KOPT-K1 (cell line): ENCODE measurements around the gene TMEM44.
"Not testable (repeated sequence)": the region's sequence is repeated elsewhere in the genome, so short reads cannot be mapped to it uniquely, and the experiment has no call there.

Experiments used
- H3K27ac ChIP-seq: fragments of 200-600 bp; sonication (generic); 2 replicates; pipeline ENCODE4 v1.5.1; 2016; ENCODE audit warnings: antibody characterized with exemption, mild to moderate bottlenecking, low read depth, low read length; ENCODE audit not compliant: poor library complexity, severe bottlenecking
- H3K36me3 ChIP-seq: fragments of 200-600 bp; sonication (generic); 2 replicates; pipeline ENCODE4 v1.5.1; 2017; ENCODE audit warnings: antibody characterized with exemption, mild to moderate bottlenecking, low read length, moderate library complexity; ENCODE audit not compliant: insufficient read depth
- H3K9me3 ChIP-seq: fragments of 200-600 bp; sonication (generic); 2 replicates; pipeline ENCODE4 v1.5.1; 2017; ENCODE audit warnings: antibody characterized with exemption, low read length, mild to moderate bottlenecking; ENCODE audit not compliant: insufficient read depth, poor library complexity, severe bottlenecking

The TMEM44 gene

GRCh38 chr3:194549853-194550252 lies 83.4 kb downstream of the TMEM44 start:
- H3K9me3 ChIP-seq, result no peaks in the 10 kb centered on the region
- no peaks in the 10 kb centered on the region for H3K36me3 ChIP-seq
- H3K27ac ChIP-seq, result no peak overlapping the region

- no peak overlapping the region for H3K27ac ChIP-seq
- no peaks in the 10 kb centered on the region for H3K9me3 ChIP-seq
- no peaks in the 10 kb centered on the region for H3K36me3 ChIP-seq
Observed at GRCh38 chr3:194548346-194549321, 84.6 kb downstream of the TMEM44 start.

GRCh38 chr3:194547042-194547441 lies 86.2 kb downstream of the TMEM44 start:
- Histone ChIP-seq H3K27ac (no peak overlapping the region), H3K9me3 (no peaks in the 10 kb centered on the region), H3K36me3 (no peaks in the 10 kb centered on the region)

GRCh38 chr3:194545538-194545937 lies 87.7 kb downstream of the TMEM44 start:
- not testable (repeated sequence) for H3K27ac ChIP-seq, H3K36me3 ChIP-seq, H3K9me3 ChIP-seq

- no peak overlapping the region for H3K27ac ChIP-seq
- H3K36me3 ChIP-seq, result no peaks in the 10 kb centered on the region
- no peaks in the 10 kb centered on the region for H3K9me3 ChIP-seq
Observed at GRCh38 chr3:194543550-194543949, 89.7 kb downstream of the TMEM44 start.

GRCh38 chr3:194541483-194541882 lies 91.7 kb downstream of the TMEM44 start:
- no peaks in the 10 kb centered on the region for H3K9me3 ChIP-seq
- H3K36me3 ChIP-seq, result no peaks in the 10 kb centered on the region
- no peak overlapping the region for H3K27ac ChIP-seq

- no peak overlapping the region for H3K27ac ChIP-seq
- no peaks in the 10 kb centered on the region for H3K9me3 ChIP-seq
- no peaks in the 10 kb centered on the region for H3K36me3 ChIP-seq
Observed at GRCh38 chr3:194540274-194540905, 92.8 kb downstream of the TMEM44 start.

- H3K9me3 ChIP-seq, result peaks cover 6% of the 10 kb centered on the region
- H3K36me3 ChIP-seq, result no peaks in the 10 kb centered on the region
- no peak overlapping the region for H3K27ac ChIP-seq
Observed at GRCh38 chr3:194539498-194539897, 93.7 kb downstream of the TMEM44 start.

- peaks cover 20% of the 10 kb centered on the region for H3K9me3 ChIP-seq
- no peak overlapping the region for H3K27ac ChIP-seq
- H3K36me3 ChIP-seq, result no peaks in the 10 kb centered on the region
Observed at GRCh38 chr3:194537732-194538247, 95.4 kb downstream of the TMEM44 start.
